Left ventricle myocardium superior (tissue), 1 donor: ENCODE data around the gene SORL1. TPM values are rescaled to one million over a fixed set of nuclear protein-coding genes. Genes with fewer than 3 reads are reported as not detected.

Experiments
- ATAC-seq: fragments of 200-7000 bp; cut with Tn5 transposase; one replicate; pipeline ENCODE4 v1.9.1; 2020; ENCODE audit warnings: mild to moderate bottlenecking, moderate library complexity
- DNase-seq: peaks from one replicate; pipeline ENCODE4 v3.0.0-alpha.2; 2020
- intact Hi-C: fragments of 100-400 bp; cut with micrococcal nuclease; formaldehyde crosslinking; loops from one replicate; pipeline ENCODE4 v1.11.0; 2022
- total RNA-seq: library from RNA; stranded (reverse); fragmentation: NEBNext Ultra II Directional; extraction: Animal tissue kit (Norgen Biotek cat#: 25700); gene quantifications from one replicate; pipeline ENCODE4 v1.2.1, GENCODE V29; 2021
- donor health status: DM: no; HTN: yes; CAD: no; lungs with severe emphysema.

Gene SORL1
- total RNA-seq, 1 donor from 2014 or later = 11.9 TPM

DNA sequence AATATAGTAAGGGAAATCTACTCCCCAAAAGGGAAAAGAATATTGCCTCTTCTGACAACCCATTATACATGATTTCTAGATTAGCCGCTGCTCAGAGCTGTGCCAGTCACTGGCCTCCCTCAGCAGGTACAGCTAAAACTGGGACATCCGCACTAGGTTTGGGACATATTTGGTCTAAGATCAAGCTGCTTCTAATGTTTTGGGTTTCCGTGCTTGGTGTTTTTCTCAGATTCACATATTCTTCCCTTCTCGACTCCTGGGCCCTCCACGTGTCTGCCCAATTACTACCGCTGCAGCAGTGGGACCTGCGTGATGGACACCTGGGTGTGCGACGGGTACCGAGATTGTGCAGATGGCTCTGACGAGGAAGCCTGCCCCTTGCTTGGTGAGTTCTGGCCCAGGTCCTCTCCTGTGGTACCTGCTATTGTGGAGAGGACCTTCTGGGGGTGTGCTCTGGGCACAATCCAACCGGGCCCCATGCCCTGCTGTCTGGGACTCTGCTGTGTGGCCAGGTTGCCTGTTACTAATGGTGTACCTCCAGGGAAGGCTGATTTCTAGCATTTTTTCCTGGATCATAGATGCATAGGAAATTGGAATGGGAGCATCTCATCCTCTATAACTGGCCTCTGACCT, 138.8 kb downstream of the SORL1 start:
- ATAC-seq (no peak), DNase-seq (no peak)
- intact Hi-C loops = loop anchor here (2.0 kb wide), 1 partner anchor 272 kb away; no protein-coding TSS in a partner anchor

DNA sequence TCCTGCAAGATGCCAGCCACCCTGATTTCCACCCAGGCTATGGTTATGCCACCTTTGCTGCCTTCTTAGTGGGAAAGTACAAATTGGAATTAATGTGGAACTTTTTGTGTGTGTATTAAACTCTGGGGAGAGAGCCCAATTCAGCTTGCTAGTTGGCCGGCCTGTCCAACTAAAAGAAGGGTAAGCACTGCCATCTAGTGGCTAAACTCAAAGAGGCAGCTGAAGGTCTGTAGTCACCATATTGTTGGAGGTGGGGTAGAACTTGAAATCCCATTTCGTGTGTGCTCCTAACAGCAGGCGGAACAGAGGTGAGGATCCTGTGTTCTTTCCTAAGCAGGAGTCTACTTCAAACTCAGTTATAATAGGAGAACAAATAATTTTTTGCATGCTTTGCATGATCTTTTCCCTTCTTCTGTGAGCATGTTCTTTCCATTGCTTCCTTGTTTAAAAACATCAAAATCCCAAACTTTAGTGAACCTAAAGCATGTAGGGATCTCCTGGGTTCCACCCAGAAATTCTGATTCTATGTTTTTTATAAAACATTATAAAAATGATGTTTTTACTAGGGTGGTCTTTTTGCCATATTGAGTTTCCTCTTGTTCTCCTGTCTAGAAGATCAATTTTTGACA, 139.4 kb downstream of the SORL1 start:
- DNase-seq (no peak), ATAC-seq (peak; percentile 83)
- intact Hi-C loops = loop anchor here (2.0 kb wide), 1 partner anchor 273 kb away; no protein-coding TSS in a partner anchor

DNA sequence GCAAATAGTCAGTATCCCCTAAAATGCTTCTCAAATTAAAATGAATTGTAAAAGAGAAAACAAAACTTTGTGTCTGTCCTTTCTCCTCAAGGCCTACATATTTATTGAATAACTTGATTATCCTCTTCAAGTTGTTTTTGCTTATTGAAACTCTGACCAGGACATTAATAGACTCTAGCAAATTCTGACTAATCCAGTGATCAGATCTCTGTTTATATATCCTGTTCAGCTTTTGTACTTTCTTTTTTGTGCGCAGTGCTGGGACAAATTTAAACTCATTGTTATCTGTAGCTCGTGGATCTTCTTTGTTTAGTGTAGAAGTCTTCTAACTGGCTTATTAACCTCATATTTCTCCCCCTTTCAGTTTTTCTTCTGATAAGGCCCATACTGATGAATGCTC, 140.6 kb downstream of the SORL1 start:
- no peak for ATAC-seq
- DNase-seq = no peak
- intact Hi-C loops = no loop called here

DNA sequence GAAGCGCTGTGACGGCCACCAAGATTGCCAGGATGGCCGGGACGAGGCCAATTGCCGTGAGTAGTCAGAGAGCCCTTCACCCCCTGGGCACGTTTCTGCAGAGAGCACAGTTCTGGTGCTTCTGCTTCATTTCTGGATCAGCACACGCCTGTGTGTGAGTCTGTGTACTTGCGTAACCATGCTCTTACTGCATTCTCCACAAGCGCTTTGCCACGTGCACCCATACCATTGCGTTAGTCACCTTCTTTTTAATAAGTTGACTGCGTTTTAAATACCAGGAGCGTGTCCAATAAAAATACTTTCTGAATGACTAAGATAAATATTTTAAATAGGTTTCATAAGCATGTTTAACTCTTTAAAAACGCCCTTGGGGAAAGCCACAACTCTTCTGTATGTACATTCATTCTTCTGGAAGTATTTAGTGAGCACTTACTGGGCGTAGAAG, 143.6 kb downstream of the SORL1 start:
- intact Hi-C loops = no loop called here
- DNase-seq = no peak
- ATAC-seq = peak; percentile 79

DNA sequence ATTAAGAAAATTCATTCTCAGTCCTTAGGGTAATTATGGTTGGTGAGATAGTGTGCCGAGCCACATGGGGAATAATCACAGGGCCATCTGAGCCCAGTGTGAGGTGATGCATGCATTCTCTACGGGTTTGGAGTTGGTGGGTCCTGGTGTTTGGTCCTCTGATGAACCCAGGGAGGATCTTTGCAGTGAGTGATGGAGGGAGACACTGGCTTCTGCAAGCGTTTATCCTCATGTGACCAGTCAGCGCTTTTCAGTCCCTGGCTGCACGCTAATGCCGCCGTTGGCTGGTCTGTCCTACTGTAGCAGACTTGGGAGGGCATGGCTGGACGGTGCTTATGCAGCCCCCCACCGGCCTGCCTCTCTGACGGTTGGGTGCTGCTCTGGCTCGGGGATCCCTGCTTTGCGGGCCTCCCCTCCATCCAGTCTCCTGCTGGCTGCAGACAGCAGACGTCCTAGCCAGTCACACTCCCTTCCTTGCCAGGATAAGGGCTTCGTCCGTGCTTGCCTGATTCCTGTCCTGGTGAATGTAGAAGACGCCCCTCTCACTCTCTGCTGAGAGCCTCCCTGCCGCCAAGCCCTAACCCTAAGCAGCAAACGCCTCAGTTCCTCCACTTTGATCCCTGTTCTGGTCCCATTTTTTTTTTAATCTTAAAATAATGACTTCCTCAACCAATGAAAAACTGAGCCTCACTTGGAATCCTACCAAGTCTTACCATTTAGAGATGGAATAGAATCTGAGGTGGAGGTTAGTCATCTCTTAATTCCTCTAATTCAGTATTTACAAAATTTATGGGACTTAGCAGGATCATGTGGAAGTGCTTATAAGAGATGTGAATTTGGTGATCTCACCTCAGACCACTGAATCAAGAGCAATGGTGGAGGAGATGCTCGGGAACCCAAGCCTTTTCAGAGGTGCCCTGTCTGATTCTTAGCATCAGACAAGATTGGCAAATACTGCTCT, 144.4 kb downstream of the SORL1 start:
- DNase-seq = no peak
- no peak for ATAC-seq
- intact Hi-C loops = no loop called here

GRCh38 chr11:121603316-121603715, 151.2 kb downstream of the SORL1 start:
- intact Hi-C loops = no loop called here
- no peak for ATAC-seq
- no peak for DNase-seq

- no peak for ATAC-seq
- DNase-seq = no peak
- intact Hi-C loops = no loop called here
Measured at GRCh38 chr11:121604152-121604551, 152.0 kb downstream of the SORL1 start.

- no peak for ATAC-seq
Measured at GRCh38 chr11:121606354-121606753, 154.2 kb downstream of the SORL1 start.

GRCh38 chr11:121607341-121607740, 155.2 kb downstream of the SORL1 start:
- intact Hi-C loops = no loop called here
- no peak for ATAC-seq
- DNase-seq = no peak

More at GRCh38 chr11:121606354-121606753, 154.2 kb downstream of the SORL1 start:
- intact Hi-C loops = no loop called here
- no peak for DNase-seq

- intact Hi-C loops = no loop called here
- DNase-seq = no peak
- peak; percentile 39 for ATAC-seq
Measured at GRCh38 chr11:121608545-121609098, 156.5 kb downstream of the SORL1 start.

DNA sequence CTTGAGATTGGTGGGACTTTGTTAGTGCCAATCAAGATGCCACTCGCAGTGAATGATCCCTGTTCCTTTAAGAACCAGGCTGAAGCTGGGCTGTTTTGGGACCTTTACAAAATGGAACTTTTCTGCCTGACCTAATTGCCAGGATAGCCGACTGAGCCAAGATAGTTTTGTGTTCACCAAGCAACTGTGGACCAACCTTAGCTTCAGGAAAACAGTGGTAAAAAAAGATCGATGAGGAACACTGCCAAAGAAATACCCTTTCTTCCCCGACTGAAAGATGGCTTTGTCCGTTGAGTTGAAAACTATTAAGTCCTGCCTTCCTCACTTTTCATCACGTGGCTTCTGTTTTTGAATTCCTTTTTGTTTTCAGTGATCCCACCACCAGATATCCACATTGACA, 158.6 kb downstream of the SORL1 start:
- intact Hi-C loops = no loop called here
- no peak for DNase-seq
- ATAC-seq = no peak

DNA sequence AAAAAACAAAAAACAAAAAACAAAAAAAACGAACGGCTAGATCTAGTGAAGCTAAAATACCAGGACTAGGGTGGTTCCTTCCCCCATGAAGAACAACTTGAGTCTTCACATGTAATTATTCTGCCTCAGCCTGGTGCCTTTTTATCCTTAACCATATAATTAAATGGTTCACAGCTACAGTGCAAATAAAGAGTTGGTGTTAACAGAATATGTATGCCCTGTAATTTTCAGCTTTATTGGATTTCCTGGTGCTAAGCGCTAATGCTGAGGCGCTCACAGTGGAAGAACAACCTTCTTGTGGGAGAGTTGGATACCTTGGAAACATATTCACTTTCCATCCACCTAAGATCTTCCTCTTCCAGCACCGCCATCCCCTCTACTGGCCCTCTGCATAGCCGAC, 159.1 kb downstream of the SORL1 start:
- intact Hi-C loops = no loop called here

GRCh38 chr11:121613724-121614123, 161.6 kb downstream of the SORL1 start:
- intact Hi-C loops = no loop called here
- DNase-seq (no peak), ATAC-seq (no peak)

More for the DNA sequence above, 159.1 kb downstream of the SORL1 start:
- DNase-seq = no peak
- no peak for ATAC-seq

DNA sequence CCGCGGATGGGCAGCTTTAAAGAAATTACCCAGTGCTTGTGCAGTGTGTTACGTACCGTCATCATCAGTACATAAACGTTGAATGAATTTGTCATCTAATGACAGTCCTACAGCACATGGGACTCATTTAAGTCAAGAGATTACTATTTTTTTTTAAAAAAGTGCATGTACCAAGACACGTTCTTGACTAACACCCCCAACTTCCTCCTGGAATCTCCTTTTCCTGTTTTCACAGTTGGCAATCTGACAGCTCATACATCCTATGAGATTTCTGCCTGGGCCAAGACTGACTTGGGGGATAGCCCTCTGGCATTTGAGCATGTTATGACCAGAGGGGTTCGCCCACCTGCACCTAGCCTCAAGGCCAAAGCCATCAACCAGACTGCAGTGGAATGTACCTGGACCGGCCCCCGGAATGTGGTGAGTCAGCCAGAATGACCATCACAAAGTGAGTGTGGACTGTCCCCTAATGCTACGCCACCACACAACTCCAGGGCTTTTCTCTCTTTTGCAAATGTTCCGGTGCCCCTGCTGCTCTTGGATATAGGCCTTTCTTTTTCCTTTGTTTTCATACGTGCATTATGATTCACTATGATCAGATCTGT, 162.6 kb downstream of the SORL1 start:
- ATAC-seq = no peak
- no peak for DNase-seq
- intact Hi-C loops = no loop called here

DNA sequence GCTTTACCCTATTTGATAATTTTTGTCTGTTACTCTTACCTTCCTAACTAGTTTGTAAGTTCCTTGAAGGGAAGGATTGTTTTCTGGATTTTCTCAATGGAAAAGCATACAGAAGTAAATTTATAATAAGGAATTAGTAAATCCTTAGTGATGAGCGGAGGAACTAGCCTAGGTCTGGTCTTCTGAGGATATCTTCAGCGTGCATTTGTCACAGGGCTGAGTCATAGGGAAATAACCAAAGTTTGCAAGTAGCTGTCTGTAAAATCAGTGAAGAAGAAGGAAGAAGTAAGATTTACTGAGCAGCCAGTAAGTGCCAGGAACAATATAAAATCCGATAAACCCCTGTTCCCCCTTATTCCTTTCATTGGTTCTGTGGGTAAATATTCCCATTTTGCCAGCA, 163.4 kb downstream of the SORL1 start:
- no peak for ATAC-seq
- intact Hi-C loops = no loop called here
- no peak for DNase-seq

- intact Hi-C loops = no loop called here
- DNase-seq = no peak
- no peak for ATAC-seq
Measured at GRCh38 chr11:121618516-121618915, 166.4 kb downstream of the SORL1 start.

- peak; percentile 85 for ATAC-seq
Measured at GRCh38 chr11:121625777-121626506, 173.8 kb downstream of the SORL1 start.

GRCh38 chr11:121626507-121626875, 174.4 kb downstream of the SORL1 start:
- ATAC-seq = peak; percentile 39
- no peak for DNase-seq
- intact Hi-C loops = no loop called here

More at GRCh38 chr11:121625777-121626506, 173.8 kb downstream of the SORL1 start:
- intact Hi-C loops = no loop called here
- DNase-seq = no peak

DNA sequence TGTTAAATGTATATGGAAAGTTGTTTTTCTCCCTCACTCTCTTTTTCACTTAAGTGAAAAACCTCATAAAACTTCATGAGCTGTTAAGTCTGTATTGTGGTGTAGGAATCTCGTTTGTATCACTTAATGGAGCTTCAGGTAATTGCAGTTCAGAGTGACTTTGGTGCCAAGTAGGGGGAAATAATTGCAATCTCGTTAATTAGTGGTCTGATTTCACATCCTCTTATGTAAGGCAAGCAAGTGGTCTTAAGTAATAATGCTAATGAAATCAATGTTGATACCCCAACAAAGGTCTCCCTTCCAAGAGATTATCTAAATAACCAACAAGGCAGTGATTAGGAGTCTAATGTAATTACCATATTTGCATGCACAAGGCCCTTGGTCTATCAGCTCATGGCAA, 174.9 kb downstream of the SORL1 start:
- ATAC-seq (no peak), DNase-seq (no peak)
- intact Hi-C loops = no loop called here
